HG02798 (cell line): ENCODE data around the gene CAPN10.

Source experiments
- ATAC-seq: cut with Tn5 transposase; IDR thresholded peaks from one replicate; pipeline ENCODE4 v1.9.1; 2021; ENCODE audit warnings: mild to moderate bottlenecking; ENCODE audit not compliant: unreplicated experiment, poor library complexity

The CAPN10 gene

GRCh38 chr2:240632306-240632721 is 45.8 kb downstream of the CAPN10 start:
- no peak for ATAC-seq

- no peak for ATAC-seq
These were observed 48.8 kb downstream of the CAPN10 start for GRCh38 chr2:240635121-240635997.

GRCh38 chr2:240635998-240636547 is 49.5 kb downstream of the CAPN10 start:
- ATAC-seq: no peak

- ATAC-seq: no peak
These were observed 50.1 kb downstream of the CAPN10 start for GRCh38 chr2:240636563-240637115.

GRCh38 chr2:240637116-240637900 is 50.8 kb downstream of the CAPN10 start:
- ATAC-seq: no peak

GRCh38 chr2:240637901-240638345 is 51.4 kb downstream of the CAPN10 start:
- ATAC-seq: no peak

GRCh38 chr2:240638512-240639160 is 52.1 kb downstream of the CAPN10 start:
- no peak for ATAC-seq

GRCh38 chr2:240639566-240639965 is 53.0 kb downstream of the CAPN10 start:
- no peak for ATAC-seq

- no peak for ATAC-seq
These were observed 54.4 kb downstream of the CAPN10 start for GRCh38 chr2:240640939-240641338.

- ATAC-seq: no peak
These were observed 55.7 kb downstream of the CAPN10 start for GRCh38 chr2:240642061-240642805.

GRCh38 chr2:240642806-240643092 is 56.2 kb downstream of the CAPN10 start:
- no peak for ATAC-seq

- ATAC-seq: no peak
These were observed 56.7 kb downstream of the CAPN10 start for GRCh38 chr2:240643093-240643810.

- ATAC-seq: no peak
These were observed 57.2 kb downstream of the CAPN10 start for GRCh38 chr2:240643811-240644150.

- ATAC-seq: no peak
These were observed 57.7 kb downstream of the CAPN10 start for GRCh38 chr2:240644171-240644651.

- no peak for ATAC-seq
These were observed 58.3 kb downstream of the CAPN10 start for GRCh38 chr2:240644859-240645301.

GRCh38 chr2:240645346-240645745 is 58.8 kb downstream of the CAPN10 start:
- no peak for ATAC-seq

GRCh38 chr2:240645801-240646175 is 59.3 kb downstream of the CAPN10 start:
- no peak for ATAC-seq

GRCh38 chr2:240646176-240646899 is 59.8 kb downstream of the CAPN10 start:
- no peak for ATAC-seq
